Liver (tissue), 9 donors: ENCODE measurements around the gene EEF1B2. TPM values are rescaled to one million over a fixed set of nuclear protein-coding genes. Genes with fewer than 3 reads are reported as not detected.
A peak's percentile ranks its signal among the peaks of the same experiment; 100 is the strongest.
"Not testable (repeated sequence)": the region's sequence is repeated elsewhere in the genome, so short reads cannot be mapped to it uniquely, and the experiment has no call there.

Experiments
- DNase-seq: peaks from one replicate; pipeline ENCODE4 v3.0.0-alpha.2; 2017; ENCODE audit warnings: low spot score
- H3K27ac ChIP-seq, 2 donors: one replicate each; pipeline ENCODE4 v1.7.0; 2013; ENCODE audit warnings: inconsistent platforms in 2 of 2, low read length in 2 of 2, control low read depth in 1 of 2, low read depth in 1 of 2, mild to moderate bottlenecking in 1 of 2
- H3K27me3 ChIP-seq, 4 donors: one replicate each; pipeline versions ENCODE4 v1.6.1 to v1.7.0; 2013; ENCODE audit warnings: low read length in 3 of 4, inconsistent platforms in 1 of 4, mild to moderate bottlenecking in 1 of 4, moderate library complexity in 1 of 4; ENCODE audit not compliant: control insufficient read depth in 4 of 4, insufficient read depth in 4 of 4
- H3K36me3 ChIP-seq, 4 donors: one replicate each; pipeline versions ENCODE4 v1.6.1 to v1.7.0; 2013; ENCODE audit warnings: low read length in 3 of 4, mild to moderate bottlenecking in 3 of 4, low read depth in 1 of 4, moderate library complexity in 1 of 4; ENCODE audit not compliant: control insufficient read depth in 4 of 4, insufficient read depth in 3 of 4
- H3K4me1 ChIP-seq, 4 donors: one replicate each; pipeline versions ENCODE4 v1.6.1 to v1.7.0; 2013; ENCODE audit warnings: low read length in 3 of 4, mild to moderate bottlenecking in 3 of 4, moderate library complexity in 1 of 4; ENCODE audit not compliant: control insufficient read depth in 4 of 4, insufficient read depth in 4 of 4
- H3K4me3 ChIP-seq, 3 donors: one replicate each; pipeline versions ENCODE4 v1.6.1 to v1.7.0; 2013; ENCODE audit warnings: low read length in 3 of 3, control low read depth in 1 of 3, low read depth in 1 of 3, mild to moderate bottlenecking in 1 of 3
- H3K9ac ChIP-seq, 2 donors: one replicate each; pipeline ENCODE4 v1.7.0; 2013; ENCODE audit warnings: low read length in 2 of 2, mild to moderate bottlenecking in 2 of 2, moderate library complexity in 2 of 2, control low read depth in 1 of 2, low read depth in 1 of 2
- H3K9me3 ChIP-seq, 4 donors: one replicate each; pipeline versions ENCODE4 v1.6.1 to v1.7.0; 2013; ENCODE audit warnings: low read length in 3 of 4; ENCODE audit not compliant: control insufficient read depth in 4 of 4
- GABPA ChIP-seq, 2 donors: IDR thresholded peaks in 1 of 2; conservative IDR thresholded peaks in 1 of 2; 2 replicates each; pipeline ENCODE4 v1.6.1; 2016; ENCODE audit warnings: antibody characterized with exemption in 2 of 2, mild to moderate bottlenecking in 1 of 2, moderate library complexity in 1 of 2
- JUND ChIP-seq, 2 donors: IDR thresholded peaks; 2 replicates each; pipeline ENCODE4 v1.6.1; 2016; ENCODE audit warnings: antibody characterized with exemption in 2 of 2
- RAD21 ChIP-seq, 2 donors: IDR thresholded peaks; 2 replicates each; pipeline ENCODE4 v1.6.1; 2016; ENCODE audit warnings: antibody characterized with exemption in 2 of 2, mild to moderate bottlenecking in 2 of 2
- WGBS: extraction: QIAGEN DNeasy Blood & Tissue Kit; methylation state at CpG from one replicate; pipeline ENCODE4 v1.1.7; 2013; 5-methylcytosine and 5-hydroxymethylcytosine counted together
- polyA plus RNA-seq, 2 donors: library from polyadenylated mRNA; stranded (reverse) in 1 of 2; unstranded in 1 of 2; fragments of 200-250 nt in 1 of 2; fragments of >200 nt in 1 of 2; fragmentation: Nextera tagmentation in 1 of 2; extraction: Ambion mirVana in 1 of 2; gene quantifications; one replicate each; pipeline versions ENCODE4 v1.2.1 to v1.2.3, GENCODE V29; 2013 to 2015
- total RNA-seq, 2 donors: library from RNA; depleted of rRNA; stranded (reverse); fragments of >200 nt; gene quantifications; one replicate each; pipeline ENCODE4 v1.2.3, GENCODE V29; 2014
- TF ChIP-seq, protein P1 (sequence below): IDR thresholded peaks from 2 replicates; pipeline ENCODE4 v1.6.1; 2016; ENCODE audit warnings: antibody characterized with exemption
- TF ChIP-seq, protein P2 (sequence below): fragments of 150-350 bp; IDR thresholded peaks from 2 replicates; pipeline ENCODE4 v1.5.1; 2017; ENCODE audit warnings: improper control_type of control experiment, low read depth, low read length; ENCODE audit not compliant: missing input control
- donor health status: healthy.
- donor health status: healthy.
- donor health status: healthy.
- donor health status: healthy.
- donor health status: healthy.

The EEF1B2 gene
- total and polyA plus RNA-seq, 4 donors: 143 to 365 (median 257) TPM

DNA sequence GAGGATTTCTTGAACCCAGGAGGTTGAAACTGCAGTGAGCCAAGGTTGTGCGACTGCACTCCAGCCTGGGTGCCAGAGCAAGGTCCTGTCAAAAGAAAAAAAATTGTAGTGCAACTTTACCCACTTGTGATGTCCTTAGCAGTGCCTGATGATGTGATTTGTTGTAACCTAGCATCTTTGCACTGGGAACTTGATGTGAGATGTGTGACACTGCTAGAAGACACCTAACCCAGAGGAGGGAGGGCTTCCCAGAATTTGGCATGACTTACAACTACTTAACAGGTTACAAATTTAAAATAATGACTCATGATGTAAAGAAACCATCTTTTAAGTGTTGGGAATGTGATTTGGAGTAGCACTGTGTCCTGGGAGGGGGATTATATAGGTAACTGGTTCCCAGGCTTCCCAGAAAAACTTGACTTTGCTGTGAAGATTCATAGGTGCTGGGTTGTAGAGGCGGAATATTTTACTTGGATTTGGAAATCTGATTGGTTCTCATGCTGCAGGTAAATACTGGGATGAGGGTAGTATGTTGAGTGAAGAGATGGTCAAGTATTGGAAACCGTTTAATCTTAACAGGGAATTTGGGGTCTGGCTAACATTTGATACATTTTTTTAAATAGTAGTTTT, 3.7 kb downstream of the EEF1B2 start:
- H3K9me3 ChIP-seq: no peaks in the 10 kb centered on the region
- TF ChIP-seq RAD21 (IDR thresholded peaks at IDR 0.05) (no peak), JUND (IDR thresholded peaks at IDR 0.05) (no peak)
- H3K27ac ChIP-seq: no peak overlapping the region
- H3K4me3 ChIP-seq: no peak overlapping the region
- H3K9ac ChIP-seq: no peak overlapping the region
- peaks cover 13 to 26% (median 15%) of the 10 kb centered on the region in 4 donors for H3K36me3 ChIP-seq
- DNase-seq: no peak
- H3K4me1 ChIP-seq: peaks cover 1 to 16% (median 8%) of the 10 kb centered on the region in 4 donors
- 95% methylated on average over 3 of the region's 3 CpGs for WGBS
- no peaks in the 10 kb centered on the region for H3K27me3 ChIP-seq

DNA sequence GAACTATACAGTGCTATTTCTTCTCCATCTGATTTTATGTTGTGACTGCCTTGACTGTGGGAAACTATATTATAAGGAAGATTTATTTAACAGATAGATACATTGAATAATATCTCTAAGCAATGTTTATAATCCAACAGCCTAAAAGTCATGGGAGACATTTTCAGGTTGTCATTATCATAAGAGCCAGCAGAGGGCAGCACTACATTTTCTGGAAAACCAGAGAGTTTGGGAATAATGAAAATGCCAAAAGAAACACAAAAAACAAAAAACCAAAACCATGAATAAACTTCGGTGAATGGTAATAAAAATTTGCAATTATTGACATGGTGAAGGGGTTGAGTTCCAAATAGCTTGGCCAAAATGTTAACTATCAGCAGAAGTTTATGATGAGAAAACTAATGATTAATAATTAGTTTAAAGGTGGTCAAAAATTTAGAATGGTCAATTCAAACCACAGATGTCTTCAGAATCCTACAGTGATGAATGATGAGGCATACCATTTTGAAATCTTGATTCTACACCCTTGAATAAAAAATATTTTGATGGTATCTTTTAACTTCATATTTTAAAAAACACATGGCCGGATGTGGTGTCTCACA, 4.7 kb downstream of the EEF1B2 start:
- WGBS: 75% methylated on average over 2 of the region's 2 CpGs
- TF ChIP-seq, protein P1, sequence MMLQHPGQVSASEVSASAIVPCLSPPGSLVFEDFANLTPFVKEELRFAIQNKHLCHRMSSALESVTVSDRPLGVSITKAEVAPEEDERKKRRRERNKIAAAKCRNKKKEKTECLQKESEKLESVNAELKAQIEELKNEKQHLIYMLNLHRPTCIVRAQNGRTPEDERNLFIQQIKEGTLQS: no peak
- TF ChIP-seq RAD21 (IDR thresholded peaks at IDR 0.05): peak; percentile 67 to 80
- no peak for TF ChIP-seq GABPA (IDR thresholded peaks at IDR 0.05 in 1 of 2, conservative IDR thresholded peaks at IDR 0.05 in 1 of 2)
- TF ChIP-seq, protein P2, sequence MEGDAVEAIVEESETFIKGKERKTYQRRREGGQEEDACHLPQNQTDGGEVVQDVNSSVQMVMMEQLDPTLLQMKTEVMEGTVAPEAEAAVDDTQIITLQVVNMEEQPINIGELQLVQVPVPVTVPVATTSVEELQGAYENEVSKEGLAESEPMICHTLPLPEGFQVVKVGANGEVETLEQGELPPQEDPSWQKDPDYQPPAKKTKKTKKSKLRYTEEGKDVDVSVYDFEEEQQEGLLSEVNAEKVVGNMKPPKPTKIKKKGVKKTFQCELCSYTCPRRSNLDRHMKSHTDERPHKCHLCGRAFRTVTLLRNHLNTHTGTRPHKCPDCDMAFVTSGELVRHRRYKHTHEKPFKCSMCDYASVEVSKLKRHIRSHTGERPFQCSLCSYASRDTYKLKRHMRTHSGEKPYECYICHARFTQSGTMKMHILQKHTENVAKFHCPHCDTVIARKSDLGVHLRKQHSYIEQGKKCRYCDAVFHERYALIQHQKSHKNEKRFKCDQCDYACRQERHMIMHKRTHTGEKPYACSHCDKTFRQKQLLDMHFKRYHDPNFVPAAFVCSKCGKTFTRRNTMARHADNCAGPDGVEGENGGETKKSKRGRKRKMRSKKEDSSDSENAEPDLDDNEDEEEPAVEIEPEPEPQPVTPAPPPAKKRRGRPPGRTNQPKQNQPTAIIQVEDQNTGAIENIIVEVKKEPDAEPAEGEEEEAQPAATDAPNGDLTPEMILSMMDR: peak; percentile 67
- Histone ChIP-seq H3K27me3 (no peaks in the 10 kb centered on the region), H3K9me3 (no peaks in the 10 kb centered on the region), H3K4me3 (no peak overlapping the region), H3K4me1 (peaks cover 1 to 16% (median 8%) of the 10 kb centered on the region in 4 donors), H3K36me3 (peaks cover 13 to 26% (median 15%) of the 10 kb centered on the region in 4 donors), H3K27ac (no peak overlapping the region), H3K9ac (no peak overlapping the region)
- peak; percentile 55 for DNase-seq

DNA sequence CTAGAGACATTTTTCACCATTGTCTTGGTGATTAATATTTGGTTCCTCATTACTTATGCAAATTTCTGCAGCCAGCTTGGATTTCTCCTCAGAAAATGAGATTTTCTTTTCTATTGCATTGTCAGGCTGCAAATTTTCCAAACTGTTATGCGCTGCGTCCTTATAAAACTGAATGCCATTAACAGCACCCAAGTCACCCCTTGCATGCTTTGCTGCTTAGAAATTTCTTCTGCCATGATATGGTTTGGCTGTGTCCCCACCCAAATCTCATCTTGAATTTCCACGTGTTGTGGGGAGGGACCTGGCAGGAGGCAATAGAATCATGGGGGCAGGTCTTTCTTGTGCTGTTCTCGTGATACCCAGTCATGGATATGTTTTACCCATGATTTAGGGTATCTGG, 8.5 kb downstream of the EEF1B2 start:
- H3K27ac ChIP-seq, DNase-seq, H3K9me3 ChIP-seq, H3K27me3 ChIP-seq, H3K4me1 ChIP-seq, H3K4me3 ChIP-seq, H3K9ac ChIP-seq, H3K36me3 ChIP-seq: not testable (repeated sequence)
- WGBS: 86% methylated on average over 4 of the region's 4 CpGs

DNA sequence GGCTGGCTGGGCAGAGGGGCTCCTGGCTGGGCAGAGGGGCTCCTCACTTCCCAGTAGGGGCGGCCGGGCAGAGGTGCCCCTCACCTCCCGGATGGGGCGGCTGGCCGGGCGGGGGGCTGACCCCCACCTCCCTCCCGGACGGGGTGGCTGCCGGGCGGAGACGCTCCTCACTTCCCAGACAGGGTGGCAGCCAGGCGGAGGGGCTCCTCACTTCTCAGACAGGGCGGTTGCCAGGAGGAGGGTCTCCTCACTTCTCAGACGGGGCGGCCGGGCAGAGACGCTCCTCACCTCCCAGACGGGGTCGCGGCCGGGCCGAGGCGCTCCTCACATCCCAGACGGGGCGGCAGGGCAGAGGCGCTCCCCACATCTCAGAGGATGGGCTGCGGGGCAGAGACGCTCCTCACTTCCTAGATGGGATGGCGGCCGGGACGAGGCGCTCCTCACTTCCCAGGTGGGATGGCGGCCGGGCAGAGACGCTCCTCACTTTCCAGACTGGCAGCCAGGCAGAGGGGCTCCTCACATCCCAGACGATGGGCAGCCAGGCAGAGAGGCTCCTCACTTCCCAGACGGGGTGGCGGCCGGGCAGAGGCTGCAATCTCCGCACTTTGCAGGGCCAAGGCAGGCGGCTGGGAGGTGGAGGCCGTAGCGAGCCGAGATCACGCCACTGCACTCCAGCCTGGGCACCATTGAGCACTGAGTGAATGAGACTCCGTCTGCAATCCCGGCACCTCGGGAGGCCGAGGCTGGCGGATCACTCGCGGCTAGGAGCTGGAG, 12.1 kb downstream of the EEF1B2 start:
- H3K36me3 ChIP-seq: not testable (repeated sequence)

More for the DNA sequence above, 12.1 kb downstream of the EEF1B2 start:
- not testable (repeated sequence) for H3K4me3 ChIP-seq, H3K27ac ChIP-seq, H3K9me3 ChIP-seq, H3K4me1 ChIP-seq, H3K9ac ChIP-seq, H3K27me3 ChIP-seq, DNase-seq
- 98% methylated on average over 45 of the region's 52 CpGs for WGBS
